HepG2 (cell line): Measurements from ENCODE around the gene XXYLT1. TPM values are rescaled to one million over a fixed set of nuclear protein-coding genes. Genes with fewer than 3 reads are reported as not detected.

Source experiments
- ATAC-seq: fragments of 200-7000 bp; cut with Tn5 transposase; 3 replicates; pipeline ENCODE4 v1.9.1; 2020; ENCODE audit warnings: mild to moderate bottlenecking, moderate library complexity
- BruUV-seq: library from RNA; stranded (reverse); fragments of 400-500 nt; replicated peaks from 2 replicates; lab custom pipeline; 2021; lab: Mats Ljungman, UMichigan
- CTCF ChIA-PET: fragments of 300-600 bp; formaldehyde crosslinking; extraction: SDS; loops from one replicate; lab custom pipeline; 2021; ENCODE audit warnings: low total read pairs, inconsistent platforms, low intra/inter-chr PET ratio; lab: Yijun Ruan, JAX
- POLR2A ChIA-PET: fragments of 350-600 bp; sonication (Branson Sonifier 250); formaldehyde crosslinking; loops from one replicate; lab custom pipeline; 2020; ENCODE audit warnings: antibody characterized with exemption, inconsistent platforms; lab: Yijun Ruan, JAX
- DNase-seq: peaks from one replicate; pipeline ENCODE4 v3.0.0-alpha.2; 2015; ENCODE audit warnings: low spot score
- FAIRE-seq: peaks from 3 replicates; lab custom pipeline; 2011; peaks lifted over from hg19 to GRCh38; lab: Jason Lieb, UNC
- H2AFZ ChIP-seq: one replicate; pipeline ENCODE4 v1.6.1; 2011; ENCODE audit warnings: low read length, inconsistent platforms
- H3K27ac ChIP-seq: fragments of 300-600 bp; 3 replicates; pipeline ENCODE4 v1.8.0; 2011; ENCODE audit warnings: mixed run types, mild to moderate bottlenecking, mixed read lengths, low read length, inconsistent platforms; ENCODE audit not compliant: insufficient read depth; ENCODE audit errors: extremely low read length
- H3K27me3 ChIP-seq, 2 experiments: fragments of 200-600 bp in 1 of 2; 2 replicates in 1 of 2; 3 replicates in 1 of 2; pipeline versions ENCODE4 v1.6.0 to v1.8.0; 2011; ENCODE audit warnings: low read length in 2 of 2, mild to moderate bottlenecking in 2 of 2, moderate library complexity in 2 of 2, inconsistent platforms in 1 of 2; ENCODE audit not compliant: insufficient read depth in 2 of 2, control insufficient read depth in 1 of 2
- H3K36me3 ChIP-seq, 2 experiments: fragments of 200-600 bp in 1 of 2; replicated peaks in 1 of 2; 2 replicates in 1 of 2; 3 replicates in 1 of 2; pipeline versions ENCODE4 v1.5.1 to v1.8.0; 2011; ENCODE audit warnings: low read length in 2 of 2, inconsistent platforms in 1 of 2; ENCODE audit not compliant: insufficient read depth in 2 of 2, control insufficient read depth in 1 of 2
- H3K4me1 ChIP-seq: 2 replicates; pipeline ENCODE4 v1.5.1; 2012; ENCODE audit warnings: low read length, inconsistent platforms; ENCODE audit not compliant: insufficient read depth
- H3K4me2 ChIP-seq: 2 replicates; pipeline ENCODE4 v1.6.0; 2011; ENCODE audit warnings: low read depth, low read length, inconsistent platforms
- H3K4me3 ChIP-seq, 3 experiments: fragments of 200-600 bp in 1 of 3; sonication (generic), shearing (Covaris generic) in 1 of 3; replicated peaks in 1 of 3; 2 replicates each; pipeline ENCODE4 v1.5.1; 2011 to 2016; ENCODE audit warnings: low read length in 3 of 3, inconsistent platforms in 2 of 3, low read depth in 2 of 3, mild to moderate bottlenecking in 2 of 3, control low read depth in 1 of 3, mixed read lengths in 1 of 3; ENCODE audit not compliant: insufficient read depth in 1 of 3
- H3K79me2 ChIP-seq: one replicate; pipeline ENCODE4 v1.6.1; 2011; ENCODE audit warnings: low read length, inconsistent platforms; ENCODE audit not compliant: insufficient read depth
- H3K9ac ChIP-seq: 2 replicates; pipeline ENCODE4 v1.6.0; 2011; ENCODE audit warnings: mild to moderate bottlenecking, low read depth, low read length, inconsistent platforms; ENCODE audit not compliant: insufficient read depth
- H3K9me3 ChIP-seq: 2 replicates; pipeline ENCODE4 v1.5.1; 2012; ENCODE audit warnings: mild to moderate bottlenecking, low read length
- H4K20me1 ChIP-seq: 2 replicates; pipeline ENCODE4 v1.6.0; 2011; ENCODE audit warnings: inconsistent platforms, mild to moderate bottlenecking, low read length, moderate library complexity; ENCODE audit not compliant: insufficient read depth
- EED ChIP-seq: sonication (generic); formaldehyde crosslinking; IDR thresholded peaks from 2 replicates; pipeline ENCODE4 v1.5.0; 2020; ENCODE audit warnings: mild to moderate bottlenecking, missing genetic modification reagents
- FOXC1 ChIP-seq: sonication (generic); formaldehyde crosslinking; IDR thresholded peaks from 2 replicates; pipeline ENCODE4 v1.8.0; 2022; ENCODE audit warnings: mild to moderate bottlenecking, missing genetic modification reagents, borderline replicate concordance
- FOXO1 ChIP-seq: sonication (generic); formaldehyde crosslinking; IDR thresholded peaks from 2 replicates; pipeline ENCODE4 v1.4.0; 2020; ENCODE audit warnings: missing genetic modification reagents
- KDM2A ChIP-seq: sonication (generic); formaldehyde crosslinking; IDR thresholded peaks from 2 replicates; pipeline ENCODE4 v1.4.0; 2020; ENCODE audit warnings: low read depth, missing genetic modification reagents, borderline replicate concordance
- MAZ ChIP-seq, 2 experiments: sonication (generic) in 1 of 2; formaldehyde crosslinking in 1 of 2; IDR thresholded peaks; 2 replicates each; pipeline versions ENCODE4 v1.5.0 to v1.6.1; 2012 to 2020; ENCODE audit warnings: low read depth in 2 of 2, mild to moderate bottlenecking in 2 of 2, borderline replicate concordance in 1 of 2, improper control_type of control experiment in 1 of 2, low read length in 1 of 2, missing genetic modification reagents in 1 of 2, moderate library complexity in 1 of 2
- SAFB2 ChIP-seq: sonication (generic); formaldehyde crosslinking; IDR thresholded peaks from 2 replicates; pipeline ENCODE4 v1.5.1; 2020; ENCODE audit warnings: missing genetic modification reagents, low read depth, mild to moderate bottlenecking, borderline replicate concordance
- XRCC5 ChIP-seq: fragments of 200-400 bp; formaldehyde crosslinking; optimal IDR thresholded peaks from 2 replicates; pipeline ENCODE3; 2017; ENCODE audit warnings: mild to moderate bottlenecking, low read length
- ZBTB38 ChIP-seq: sonication (generic); formaldehyde crosslinking; IDR thresholded peaks from 2 replicates; pipeline ENCODE4 v1.5.1; 2020; ENCODE audit warnings: mild to moderate bottlenecking, missing genetic modification reagents
- ZNF430 ChIP-seq: sonication (generic); formaldehyde crosslinking; IDR thresholded peaks from 2 replicates; pipeline ENCODE4 v1.9.0; 2021; ENCODE audit warnings: mild to moderate bottlenecking, missing genetic modification reagents
- ZNF546 ChIP-seq: sonication (generic); formaldehyde crosslinking; conservative IDR thresholded peaks from 2 replicates; pipeline ENCODE4 v1.8.1; 2023; ENCODE audit warnings: mild to moderate bottlenecking, missing genetic modification reagents
- ZNF674 ChIP-seq: sonication (generic); formaldehyde crosslinking; IDR thresholded peaks from 2 replicates; pipeline ENCODE4 v1.5.0; 2020; ENCODE audit warnings: low read depth, mild to moderate bottlenecking, missing genetic modification reagents
- ZNF768 ChIP-seq: sonication (generic); formaldehyde crosslinking; IDR thresholded peaks from 2 replicates; pipeline ENCODE4 v1.4.0; 2020; ENCODE audit warnings: missing genetic modification reagents
- ZNF790 ChIP-seq: sonication (generic); formaldehyde crosslinking; IDR thresholded peaks from 2 replicates; pipeline ENCODE4 v1.8.0; 2022; ENCODE audit warnings: missing genetic modification reagents, mild to moderate bottlenecking, borderline replicate concordance
- ZNF878 ChIP-seq: sonication (generic); formaldehyde crosslinking; IDR thresholded peaks from 2 replicates; pipeline ENCODE4 v1.8.1; 2023; ENCODE audit warnings: mild to moderate bottlenecking, missing genetic modification reagents, moderate library complexity
- ZNF883 ChIP-seq: sonication (generic); formaldehyde crosslinking; IDR thresholded peaks from 2 replicates; pipeline ENCODE4 v1.5.1; 2020; ENCODE audit warnings: mild to moderate bottlenecking, missing genetic modification reagents; ENCODE audit errors: not compliant biosample characterization
- WGBS: methylation state at CpG from one replicate; pipeline ENCODE4 v1.1.6; 2017; ENCODE audit warnings: low lambda C conversion rate; 5-methylcytosine and 5-hydroxymethylcytosine counted together
- in situ Hi-C: cut with HindIII; loops from 2 replicates; pipeline ENCODE4 v1.10.0; 2017; ENCODE audit warnings: low pct_unique_long_range_greater_than_20kb; ENCODE audit not compliant: extremely low pct_ligation_motif_present
- intact Hi-C: fragments of 100-400 bp; cut with micrococcal nuclease; formaldehyde crosslinking; loops from one replicate; pipeline ENCODE4 v1.10.0; 2022; ENCODE audit not compliant: unreplicated experiment
- polyA plus RNA-seq, 8 experiments: library from polyadenylated mRNA; depleted of rRNA in 3 of 8; stranded (reverse) in 7 of 8; unstranded in 1 of 8; fragments of >200 nt; fragmentation: Illumina TruSeq in 4 of 8; extraction: Trizol in 4 of 8; gene quantifications; 2 replicates each; pipeline versions ENCODE4 v1.2.1 to v1.2.3, GENCODE V29; 2011 to 2016; ENCODE audit warnings: low read depth in 4 of 8, missing spikeins in 1 of 8, mixed read lengths in 1 of 8; ENCODE audit not compliant: insufficient read depth in 1 of 8
- total RNA-seq, 5 experiments: library from RNA; depleted of rRNA; stranded (reverse); fragments of >200 nt; fragmentation: Illumina TruSeq; extraction: Trizol; gene quantifications; 2 replicates each; pipeline ENCODE4 v1.2.3, GENCODE V29; 2016; ENCODE audit warnings: low read depth in 1 of 5
- TF ChIP-seq, protein P1 (sequence below): sonication (generic); formaldehyde crosslinking; IDR thresholded peaks from 2 replicates; pipeline ENCODE4 v1.5.0; 2020; ENCODE audit warnings: mild to moderate bottlenecking, missing genetic modification reagents, borderline replicate concordance

The XXYLT1 gene
- total and polyA plus RNA-seq, 2 of the 13 experiments (the other 11 are each of a cell fraction or from before 2014, with no cell fraction given): 17.7 to 19.0 TPM

DNA sequence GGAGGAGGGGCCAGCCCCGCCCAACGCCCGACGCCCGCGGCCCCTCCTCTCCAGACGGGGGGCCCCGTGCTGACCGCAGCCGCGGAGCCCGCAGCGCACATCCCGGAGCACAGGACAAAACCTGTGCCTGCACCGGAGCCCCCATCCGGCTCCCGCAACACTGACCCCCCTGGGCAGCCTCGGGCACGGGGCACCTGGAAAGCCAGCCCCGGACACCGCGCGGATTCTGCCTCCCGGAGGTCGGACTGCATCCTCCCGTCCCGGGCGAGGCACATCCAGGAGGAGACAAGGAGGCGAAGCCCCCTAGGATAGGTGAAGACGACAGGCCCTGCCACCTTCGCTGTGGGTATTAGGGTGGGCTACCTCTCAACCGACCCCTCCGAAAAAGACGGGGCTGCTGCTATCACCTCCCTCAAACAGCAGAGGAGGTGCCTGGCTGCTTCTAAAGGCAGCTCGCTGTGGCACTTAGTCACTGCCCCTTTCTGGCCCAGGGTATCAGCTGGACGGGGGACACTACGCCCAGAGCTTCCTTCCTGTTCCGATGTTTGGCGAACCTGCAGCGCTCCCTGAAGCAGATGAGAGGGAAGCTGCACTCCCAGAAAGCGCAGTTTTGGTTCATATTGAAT lies 10.6 kb downstream of the XXYLT1 start (continued):
- TF ChIP-seq MAZ (IDR thresholded peaks at IDR 0.05; ENCODE audit: borderline replicate concordance, low read depth, low read length) (0 out of 2 replicates have a peak, but pooled peaks have one; percentile 1), MAZ (CRISPR knock-in tag; IDR thresholded peaks at IDR 0.05; ENCODE audit: low read depth) (no peak; the same call in 1 of the 2 replicates), EED (CRISPR knock-in tag) (no peak), ZNF430 (CRISPR knock-in tag) (peak; percentile 28; the same call in 1 of the 2 replicates), ZNF546 (0 out of 2 replicates have a peak, but pooled peaks have one; percentile 1), ZNF878 (no peak), SAFB2 (0 out of 2 replicates have a peak, but pooled peaks have one; percentile 5), ZNF883 (CRISPR knock-in tag) (peak; percentile 27), ZBTB38 (CRISPR knock-in tag) (peak; percentile 19; the same call in 1 of the 2 replicates), KDM2A (peak; percentile 4; the same call in 1 of the 2 replicates), ZNF674 (CRISPR knock-in tag) (no peak)

DNA sequence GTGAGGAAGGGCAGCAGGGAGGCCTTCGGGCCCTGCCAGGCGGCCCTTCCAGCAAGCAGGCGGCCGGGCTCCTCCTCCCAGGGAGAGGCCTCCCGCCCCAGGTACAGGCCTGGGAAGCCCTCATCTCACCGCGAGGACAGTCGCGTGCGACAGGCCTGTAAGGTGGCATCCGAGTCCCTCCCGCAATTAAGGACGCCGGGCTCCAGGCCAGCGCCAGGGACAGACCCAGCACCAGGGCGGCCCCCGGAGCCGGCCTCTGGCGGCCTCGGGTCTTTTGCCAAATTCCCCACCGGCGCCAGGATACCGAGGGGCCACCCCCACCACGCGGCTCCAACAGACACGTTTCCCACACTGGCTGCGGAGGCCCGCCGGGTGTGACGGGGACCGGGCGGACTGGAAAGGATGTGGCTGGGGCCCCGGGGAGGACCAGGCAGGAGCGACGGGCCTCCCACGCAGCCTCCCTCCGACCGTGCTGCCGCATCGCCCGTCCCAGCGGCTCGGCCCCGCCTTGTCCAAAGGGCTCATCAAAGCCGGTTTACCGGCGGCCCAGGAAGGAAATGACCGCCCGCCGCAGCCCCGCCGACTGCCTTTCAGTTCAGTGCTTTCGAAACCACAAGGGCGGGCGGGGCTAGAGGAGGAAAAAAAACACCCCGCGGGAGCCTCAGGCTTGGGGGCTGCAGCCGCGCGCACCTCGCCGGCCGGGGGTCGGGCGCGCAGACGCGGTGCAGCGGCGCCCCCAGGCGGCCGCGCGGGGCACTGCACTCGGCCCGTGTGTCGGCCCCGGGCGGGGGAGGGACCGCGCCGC lies 11.3 kb downstream of the XXYLT1 start:
- H3K4me2 ChIP-seq: peak overlapping the region; percentile 88
- FAIRE-seq: no peak
- ChIA-PET CTCF (interaction anchor here (0.9 to 1.7 kb wide), 6 partner anchors 95 to 588 kb away, joined by 3 to 19 read pairs (median 3); partner anchors contain the start of gene LSG1), POLR2A (interaction anchor here (1.2 to 2.1 kb wide), 5 partner anchors 10 to 587 kb away, joined by 3 to 9 read pairs (median 8); partner anchors contain the start of genes LSG1 and XXYLT1)
- TSS peak; percentile 61 for BruUV-seq
- H3K4me1 ChIP-seq: peaks cover 38% of the 10 kb centered on the region
- intact Hi-C loops: loop anchor here (1.0 to 2.0 kb wide), 5 partner anchors 99 to 587 kb away; partner anchors contain the start of gene LSG1
- H3K4me3 ChIP-seq: peak overlapping the region; percentile 56 to 77 (median 56); a peak in 5 of 6 replicates
- H3K9me3 ChIP-seq: no peaks in the 10 kb centered on the region
- no peak overlapping the region for H2AFZ ChIP-seq
- no peaks in the 10 kb centered on the region for H4K20me1 ChIP-seq
- peak overlapping the region; percentile 79 for H3K9ac ChIP-seq
- peaks cover 24% of the 10 kb centered on the region for H3K79me2 ChIP-seq
- 0% methylated on average over 14 of the region's 82 CpGs for WGBS
- peak; percentile 87 for ATAC-seq
- no peaks in the 10 kb centered on the region for H3K27me3 ChIP-seq
- peaks cover 2 to 3% of the 10 kb centered on the region in 2 experiments; a peak in 4 of 5 replicates for H3K36me3 ChIP-seq
- in situ Hi-C loops: loop anchor here (5.0 to 10.0 kb wide), 2 partner anchors 255 to 587 kb away; partner anchors contain the start of gene LSG1
- peak overlapping the region; percentile 92 for H3K27ac ChIP-seq
- DNase-seq: peak; percentile 92
- TF ChIP-seq, protein P1, sequence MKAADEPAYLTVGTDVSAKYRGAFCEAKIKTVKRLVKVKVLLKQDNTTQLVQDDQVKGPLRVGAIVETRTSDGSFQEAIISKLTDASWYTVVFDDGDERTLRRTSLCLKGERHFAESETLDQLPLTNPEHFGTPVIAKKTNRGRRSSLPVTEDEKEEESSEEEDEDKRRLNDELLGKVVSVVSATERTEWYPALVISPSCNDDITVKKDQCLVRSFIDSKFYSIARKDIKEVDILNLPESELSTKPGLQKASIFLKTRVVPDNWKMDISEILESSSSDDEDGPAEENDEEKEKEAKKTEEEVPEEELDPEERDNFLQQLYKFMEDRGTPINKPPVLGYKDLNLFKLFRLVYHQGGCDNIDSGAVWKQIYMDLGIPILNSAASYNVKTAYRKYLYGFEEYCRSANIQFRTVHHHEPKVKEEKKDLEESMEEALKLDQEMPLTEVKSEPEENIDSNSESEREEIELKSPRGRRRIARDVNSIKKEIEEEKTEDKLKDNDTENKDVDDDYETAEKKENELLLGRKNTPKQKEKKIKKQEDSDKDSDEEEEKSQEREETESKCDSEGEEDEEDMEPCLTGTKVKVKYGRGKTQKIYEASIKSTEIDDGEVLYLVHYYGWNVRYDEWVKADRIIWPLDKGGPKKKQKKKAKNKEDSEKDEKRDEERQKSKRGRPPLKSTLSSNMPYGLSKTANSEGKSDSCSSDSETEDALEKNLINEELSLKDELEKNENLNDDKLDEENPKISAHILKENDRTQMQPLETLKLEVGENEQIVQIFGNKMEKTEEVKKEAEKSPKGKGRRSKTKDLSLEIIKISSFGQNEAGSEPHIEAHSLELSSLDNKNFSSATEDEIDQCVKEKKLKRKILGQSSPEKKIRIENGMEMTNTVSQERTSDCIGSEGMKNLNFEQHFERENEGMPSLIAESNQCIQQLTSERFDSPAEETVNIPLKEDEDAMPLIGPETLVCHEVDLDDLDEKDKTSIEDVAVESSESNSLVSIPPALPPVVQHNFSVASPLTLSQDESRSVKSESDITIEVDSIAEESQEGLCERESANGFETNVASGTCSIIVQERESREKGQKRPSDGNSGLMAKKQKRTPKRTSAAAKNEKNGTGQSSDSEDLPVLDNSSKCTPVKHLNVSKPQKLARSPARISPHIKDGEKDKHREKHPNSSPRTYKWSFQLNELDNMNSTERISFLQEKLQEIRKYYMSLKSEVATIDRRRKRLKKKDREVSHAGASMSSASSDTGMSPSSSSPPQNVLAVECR (CRISPR knock-in tag): peak; percentile 64; the same call in 1 of the 2 replicates
- TF ChIP-seq ZNF790 (CRISPR knock-in tag) (peak; percentile 68; the same call in 1 of the 2 replicates), FOXO1 (peak; percentile 78; the same call in 1 of the 2 replicates), ZNF768 (CRISPR knock-in tag) (peak; percentile 42; the same call in 1 of the 2 replicates), FOXC1 (CRISPR knock-in tag) (peak; percentile 66), XRCC5 (peak; percentile 5)
